Kidney (tissue), 14 donors: ENCODE data around the gene LRP10. TPM values are rescaled to one million over a fixed set of nuclear protein-coding genes. Genes with fewer than 3 reads are reported as not detected.
"Not testable (repeated sequence)": the region's sequence is repeated elsewhere in the genome, so short reads cannot be mapped to it uniquely, and the experiment has no call there.

ENCODE experiments used
- DNase-seq, 5 donors: peaks; one replicate each; pipeline ENCODE4 v3.0.0-alpha.2; 2013 to 2020
- FAIRE-seq: peaks from 2 replicates; lab custom pipeline; 2012; peaks lifted over from hg19 to GRCh38; lab: Jason Lieb, UNC
- H3K27ac ChIP-seq, 2 donors: one replicate each; pipeline ENCODE4 v1.7.0; 2013; ENCODE audit warnings: low read depth in 2 of 2, low read length in 2 of 2, inconsistent platforms in 1 of 2
- H3K27me3 ChIP-seq: one replicate; pipeline ENCODE4 v1.7.1; 2013; ENCODE audit warnings: low read length, inconsistent platforms; ENCODE audit not compliant: control insufficient read depth, insufficient read depth
- H3K36me3 ChIP-seq, 3 donors: one replicate each; pipeline versions ENCODE4 v1.7.0 to v1.7.1; 2013; ENCODE audit warnings: low read length in 3 of 3, control low read depth in 1 of 3, inconsistent platforms in 1 of 3; ENCODE audit not compliant: insufficient read depth in 3 of 3, control insufficient read depth in 2 of 3
- H3K4me1 ChIP-seq, 3 donors: one replicate each; pipeline versions ENCODE4 v1.7.0 to v1.7.1; 2013; ENCODE audit warnings: low read length in 3 of 3, inconsistent platforms in 1 of 3, low read depth in 1 of 3; ENCODE audit not compliant: control insufficient read depth in 2 of 3, insufficient read depth in 2 of 3
- H3K4me3 ChIP-seq, 3 donors: one replicate each; pipeline versions ENCODE4 v1.7.0 to v1.8.1; 2013; ENCODE audit warnings: low read length in 3 of 3, control low read depth in 1 of 3, inconsistent platforms in 1 of 3
- H3K9ac ChIP-seq, 3 donors: one replicate each; pipeline versions ENCODE4 v1.7.0 to v1.7.1; 2013; ENCODE audit warnings: low read length in 3 of 3, control low read depth in 1 of 3, inconsistent platforms in 1 of 3
- H3K9me3 ChIP-seq, 3 donors: one replicate each; pipeline versions ENCODE4 v1.7.0 to v1.7.1; 2013; ENCODE audit warnings: low read length in 3 of 3, control low read depth in 1 of 3, inconsistent platforms in 1 of 3; ENCODE audit not compliant: control insufficient read depth in 2 of 3, insufficient read depth in 1 of 3
- intact Hi-C: fragments of 100-400 bp; cut with DNase I; formaldehyde crosslinking; loops from one replicate; pipeline ENCODE4 v1.11.1; 2022
- polyA plus RNA-seq: library from polyadenylated mRNA; stranded (reverse); fragments of 350-450 nt; fragmentation: Illumina TruSeq; extraction: RNeasy Lipid Tissue Mini Kit (QIAGEN cat#74804); gene quantifications from one replicate; pipeline ENCODE4 v1.2.3, GENCODE V29; 2014; ENCODE audit warnings: low read depth, low replicate concordance; ENCODE audit not compliant: insufficient read depth
- total RNA-seq: library from RNA; stranded (reverse); fragmentation: NEBNext Ultra II Directional; extraction: Animal tissue kit (Norgen Biotek cat#: 25700); gene quantifications from one replicate; pipeline ENCODE4 v1.2.1, GENCODE V29; 2021
- TF ChIP-seq, protein P1 (sequence below): IDR thresholded peaks from 3 replicates; pipeline ENCODE4 v1.5.1; 2012; ENCODE audit warnings: mild to moderate bottlenecking, moderate library complexity, borderline replicate concordance; ENCODE audit not compliant: insufficient read depth; ENCODE audit errors: extremely low read depth
- donor health status: control.
- donor health status: control.
- donor health status: control.
- donor health status: control.
- donor health status: control.
- donor health status: DM: yes; HTN: yes; CAD: no.
- donor health status: Normal renal cell carcinoma (clear cell type).

LRP10 gene
- total and polyA plus RNA-seq, 2 donors from 2014 or later: 74.7 to 207 TPM

DNA sequence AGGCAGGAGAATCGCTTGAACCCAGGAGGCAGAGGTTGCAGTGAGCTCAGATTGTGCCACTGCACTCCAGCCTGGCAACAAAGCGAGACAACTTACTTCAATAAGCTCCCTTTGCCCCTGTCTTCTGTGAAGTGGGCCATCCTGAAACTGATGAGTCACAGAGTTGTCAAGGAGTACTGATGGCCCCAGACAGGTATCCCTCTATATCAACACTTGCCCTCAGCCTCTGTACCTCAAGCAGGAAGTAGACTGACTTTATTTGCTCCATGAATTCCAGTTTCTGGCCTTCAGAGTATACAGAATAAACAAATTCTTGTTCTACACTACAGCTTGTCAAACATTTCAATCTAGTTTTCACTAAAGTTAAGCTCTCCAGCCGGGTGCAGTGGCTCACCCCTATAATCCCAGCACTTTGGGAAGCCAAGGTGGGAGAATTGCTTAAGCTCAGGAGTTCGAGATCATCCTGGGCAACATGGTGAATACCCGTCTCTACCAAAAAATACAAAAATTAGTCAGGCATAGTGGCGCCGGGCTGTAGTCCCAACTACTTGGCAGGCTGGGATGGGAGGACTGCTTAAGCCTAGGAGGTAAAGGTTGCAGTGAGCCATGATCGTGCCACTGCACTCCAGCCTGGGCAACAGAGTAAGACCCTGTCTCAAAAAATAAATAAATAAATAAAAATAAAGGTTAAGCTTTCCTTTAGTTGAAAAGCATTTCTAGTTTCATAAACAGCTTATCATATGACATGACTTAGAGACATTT is 16.4 kb upstream of the LRP10 start:
- intact Hi-C loops: loop anchor here (10.0 kb wide), 1 partner anchor 280 kb away; no protein-coding TSS in a partner anchor
- Histone ChIP-seq H3K27me3 (no peaks in the 10 kb centered on the region), H3K4me1 (peaks cover 0 to 14% (median 0%) of the 10 kb centered on the region in 3 donors), H3K4me3 (no peak overlapping the region), H3K27ac (no peak overlapping the region), H3K9ac (no peak overlapping the region), H3K9me3 (no peaks in the 10 kb centered on the region), H3K36me3 (no peaks in the 10 kb centered on the region)
- TF ChIP-seq, protein P1, sequence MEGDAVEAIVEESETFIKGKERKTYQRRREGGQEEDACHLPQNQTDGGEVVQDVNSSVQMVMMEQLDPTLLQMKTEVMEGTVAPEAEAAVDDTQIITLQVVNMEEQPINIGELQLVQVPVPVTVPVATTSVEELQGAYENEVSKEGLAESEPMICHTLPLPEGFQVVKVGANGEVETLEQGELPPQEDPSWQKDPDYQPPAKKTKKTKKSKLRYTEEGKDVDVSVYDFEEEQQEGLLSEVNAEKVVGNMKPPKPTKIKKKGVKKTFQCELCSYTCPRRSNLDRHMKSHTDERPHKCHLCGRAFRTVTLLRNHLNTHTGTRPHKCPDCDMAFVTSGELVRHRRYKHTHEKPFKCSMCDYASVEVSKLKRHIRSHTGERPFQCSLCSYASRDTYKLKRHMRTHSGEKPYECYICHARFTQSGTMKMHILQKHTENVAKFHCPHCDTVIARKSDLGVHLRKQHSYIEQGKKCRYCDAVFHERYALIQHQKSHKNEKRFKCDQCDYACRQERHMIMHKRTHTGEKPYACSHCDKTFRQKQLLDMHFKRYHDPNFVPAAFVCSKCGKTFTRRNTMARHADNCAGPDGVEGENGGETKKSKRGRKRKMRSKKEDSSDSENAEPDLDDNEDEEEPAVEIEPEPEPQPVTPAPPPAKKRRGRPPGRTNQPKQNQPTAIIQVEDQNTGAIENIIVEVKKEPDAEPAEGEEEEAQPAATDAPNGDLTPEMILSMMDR: no peak
- FAIRE-seq (no peak), DNase-seq (peak in 1 of 5 donors; percentile 18)

DNA sequence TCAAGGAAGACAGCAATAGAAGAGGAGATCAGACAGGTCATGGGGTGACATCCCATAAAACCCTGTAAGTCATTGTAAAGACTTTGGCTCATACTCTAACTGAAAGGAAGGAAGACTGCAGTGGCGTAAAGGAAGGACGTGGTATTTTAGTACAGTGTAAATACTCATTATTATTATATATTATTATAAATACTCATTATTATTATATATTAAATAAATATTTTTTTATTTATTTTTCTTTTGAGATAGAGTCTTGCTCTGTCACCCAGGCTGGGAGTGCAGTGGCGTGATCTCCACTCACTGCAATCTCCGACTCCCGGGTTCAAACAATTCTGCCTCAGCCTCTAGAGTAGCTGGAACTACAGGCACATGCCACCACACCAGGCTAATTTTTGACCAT is 15.1 kb upstream of the LRP10 start:
- Histone ChIP-seq H3K27me3 (no peaks in the 10 kb centered on the region), H3K27ac (no peak overlapping the region), H3K36me3 (no peaks in the 10 kb centered on the region), H3K4me1 (peaks cover 0 to 8% (median 0%) of the 10 kb centered on the region in 3 donors), H3K4me3 (no peak overlapping the region), H3K9me3 (no peaks in the 10 kb centered on the region), H3K9ac (no peak overlapping the region)
- FAIRE-seq (no peak), DNase-seq (no peak)
- TF ChIP-seq, protein P1: no peak
- intact Hi-C loops: loop anchor here (10.0 kb wide), 1 partner anchor 282 kb away; no protein-coding TSS in a partner anchor

DNA sequence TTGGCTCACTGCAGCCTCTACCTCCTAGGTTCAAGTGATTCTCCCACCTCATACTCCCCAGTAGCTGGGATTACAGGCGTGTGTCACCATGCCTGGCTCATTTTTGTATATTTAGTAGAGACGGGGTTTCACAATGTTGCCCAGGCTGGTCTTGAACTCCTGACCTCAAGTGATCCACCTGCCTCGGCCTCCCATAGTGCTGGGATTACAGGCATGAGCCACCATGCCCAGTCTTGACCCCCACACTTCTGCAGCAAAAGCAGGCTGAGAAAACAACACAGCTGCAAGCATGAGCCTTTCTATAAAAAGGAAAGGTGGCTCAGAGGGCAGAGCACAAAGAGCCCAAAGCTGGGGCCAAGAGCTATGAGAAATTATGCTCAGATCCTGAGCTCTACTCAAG is 11.2 kb upstream of the LRP10 start:
- H3K4me1 ChIP-seq, H3K4me3 ChIP-seq, DNase-seq, H3K9ac ChIP-seq, intact Hi-C loops, H3K36me3 ChIP-seq, FAIRE-seq, H3K27ac ChIP-seq, H3K9me3 ChIP-seq, H3K27me3 ChIP-seq: not testable (repeated sequence)

DNA sequence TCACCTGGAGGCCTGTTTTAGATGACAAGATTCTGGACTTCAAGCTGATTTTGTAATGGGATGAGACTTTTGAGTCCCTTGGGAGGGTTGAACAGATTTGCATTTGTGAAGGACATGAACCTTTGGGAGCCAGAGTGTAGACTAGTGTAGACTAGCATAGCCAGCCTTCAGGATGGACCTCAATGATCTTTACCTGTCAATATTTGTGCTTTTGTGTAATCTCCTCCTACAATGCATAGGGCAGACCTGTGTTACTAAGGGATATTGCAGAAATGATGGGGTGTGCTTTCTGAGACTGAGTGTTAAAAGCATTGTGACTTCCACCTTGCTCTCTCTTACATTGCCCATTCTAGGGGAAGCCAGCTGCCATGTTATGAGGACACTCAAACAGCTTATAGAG is 9.9 kb upstream of the LRP10 start:
- FAIRE-seq (no peak), DNase-seq (no peak)
- H3K9me3 ChIP-seq: no peaks in the 10 kb centered on the region
- H3K9ac ChIP-seq: no peak overlapping the region
- intact Hi-C loops: no loop called here
- H3K4me1 ChIP-seq: no peaks in the 10 kb centered on the region
- no peaks in the 10 kb centered on the region for H3K36me3 ChIP-seq
- H3K27me3 ChIP-seq: no peaks in the 10 kb centered on the region
- H3K27ac ChIP-seq: no peak overlapping the region
- H3K4me3 ChIP-seq: no peak overlapping the region
- TF ChIP-seq, protein P1: no peak
